Activated CD8-positive, alpha-beta memory T cell treated with anti-CD3 and anti-CD28 coated beads, Interleukin-2, amount 50 U/mL, for 1 hour (primary cell): ENCODE measurements around the gene FAM83B.
"Not testable (repeated sequence)": the region's sequence is repeated elsewhere in the genome, so short reads cannot be mapped to it uniquely, and the experiment has no call there.

Experiments
- DNase-seq: peaks from one replicate; pipeline ENCODE4 v3.0.0-alpha.2; 2020; ENCODE audit errors: extremely low read depth

The FAM83B gene

GRCh38 chr6:54846243-54846856 lies at the start of gene FAM83B:
FAM83B (plus strand) TSS chr6:54846771; CDS start chr6:54870247, 23,476 bp downstream.
- no peak for DNase-seq

DNA sequence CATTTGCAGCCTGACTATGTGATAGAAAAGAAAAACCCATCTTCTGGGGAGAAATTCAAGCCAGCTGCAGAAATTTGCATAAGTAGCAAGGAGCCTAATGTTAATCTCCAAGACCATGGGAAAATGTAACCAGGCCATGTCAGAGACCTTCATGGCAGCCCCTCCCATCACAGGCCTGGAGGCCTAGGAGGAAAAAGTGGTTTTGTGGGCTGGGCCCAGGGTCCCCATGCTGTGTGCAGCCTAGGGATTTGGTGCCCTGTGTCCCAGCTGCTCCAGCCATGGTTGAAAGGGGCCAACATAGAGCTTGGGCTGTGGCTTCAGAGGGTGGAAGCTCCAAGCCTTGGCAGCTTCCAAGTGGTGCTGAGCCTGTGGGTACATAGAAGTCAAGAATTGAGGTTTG lies 49.7 kb upstream of the FAM83B start:
- not testable (repeated sequence) for DNase-seq

GRCh38 chr6:54800050-54800600 lies 46.4 kb upstream of the FAM83B start:
- no peak for DNase-seq

- no peak for DNase-seq
Measured at GRCh38 chr6:54801244-54801643, 45.3 kb upstream of the FAM83B start.

DNA sequence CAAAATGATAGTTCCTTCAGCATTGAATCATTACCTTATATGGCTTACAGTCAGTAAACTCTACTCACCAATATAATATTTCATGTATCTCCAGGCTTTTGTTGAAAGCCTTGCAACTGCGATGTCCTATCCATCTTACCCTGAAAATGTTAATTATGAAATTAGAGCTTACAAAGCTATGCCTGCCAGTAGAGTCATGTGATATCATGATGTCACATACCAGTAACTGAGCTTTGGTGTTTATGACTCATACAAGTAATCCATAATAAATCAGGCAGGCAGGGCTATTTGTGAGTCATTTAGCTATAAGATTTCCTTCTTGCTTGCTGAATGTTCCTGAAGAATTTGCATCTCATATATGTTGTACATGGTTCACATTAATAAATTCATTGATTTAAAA lies 44.9 kb upstream of the FAM83B start:
- DNase-seq, result no peak

DNA sequence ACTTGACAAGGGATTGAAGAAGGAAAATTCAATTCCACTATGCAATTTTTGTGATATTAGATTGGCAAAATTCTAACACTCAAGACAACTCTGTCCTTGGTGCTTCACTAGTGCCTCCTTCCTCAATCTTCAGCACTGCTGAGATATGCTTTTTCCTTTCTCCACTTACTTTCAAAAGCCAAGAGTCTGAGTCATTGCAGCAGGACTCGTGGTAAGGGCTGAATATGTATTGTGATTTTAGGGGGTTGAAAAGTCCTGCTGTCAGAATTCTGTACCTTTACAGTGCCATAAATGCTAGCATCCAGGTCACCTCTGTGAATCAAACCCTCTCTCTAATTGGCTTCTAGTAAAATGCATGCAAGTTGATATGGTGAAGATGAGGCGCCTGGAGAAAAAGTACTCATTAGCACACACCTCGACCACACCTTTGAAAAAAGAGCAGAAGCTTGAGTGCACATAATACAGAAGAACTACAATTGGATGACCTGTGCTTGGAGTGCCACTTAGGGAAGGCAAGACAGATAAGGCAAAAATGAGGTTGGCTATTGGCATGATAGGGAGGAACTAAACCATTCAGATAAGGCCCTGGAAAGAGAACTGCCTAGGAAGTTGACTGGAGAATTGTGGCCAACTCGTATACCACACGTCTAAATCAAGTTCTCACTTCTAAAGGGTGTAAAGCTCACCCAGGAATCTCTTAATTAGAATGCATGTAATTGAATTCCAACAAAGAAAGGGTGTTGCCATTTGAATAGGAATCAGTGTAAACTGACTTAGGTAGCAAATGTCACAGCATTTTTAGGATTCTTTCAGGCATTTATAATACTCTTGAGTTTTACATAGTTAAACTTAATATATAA lies 43.6 kb upstream of the FAM83B start:
- no peak for DNase-seq

GRCh38 chr6:54805077-54805476 lies 41.5 kb upstream of the FAM83B start:
- no peak for DNase-seq

DNA sequence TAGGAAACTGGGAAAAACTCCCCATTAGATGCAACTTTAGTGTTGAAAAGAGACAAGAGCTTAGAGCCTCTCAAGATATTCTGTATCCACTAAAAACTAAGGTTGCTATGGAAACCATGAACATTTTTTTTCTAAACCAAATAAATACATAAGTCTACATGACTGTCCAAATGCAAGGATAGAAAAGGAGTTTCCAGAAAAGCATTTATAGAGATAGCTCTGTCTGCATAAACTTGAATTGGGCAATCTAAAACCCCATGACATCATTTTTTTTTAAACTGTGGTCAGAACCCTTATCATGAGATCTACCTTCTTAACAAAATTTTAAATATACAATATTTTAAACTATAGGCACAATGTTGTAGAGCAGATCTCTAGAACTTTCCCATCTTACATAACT lies 36.4 kb upstream of the FAM83B start:
- no peak for DNase-seq

DNA sequence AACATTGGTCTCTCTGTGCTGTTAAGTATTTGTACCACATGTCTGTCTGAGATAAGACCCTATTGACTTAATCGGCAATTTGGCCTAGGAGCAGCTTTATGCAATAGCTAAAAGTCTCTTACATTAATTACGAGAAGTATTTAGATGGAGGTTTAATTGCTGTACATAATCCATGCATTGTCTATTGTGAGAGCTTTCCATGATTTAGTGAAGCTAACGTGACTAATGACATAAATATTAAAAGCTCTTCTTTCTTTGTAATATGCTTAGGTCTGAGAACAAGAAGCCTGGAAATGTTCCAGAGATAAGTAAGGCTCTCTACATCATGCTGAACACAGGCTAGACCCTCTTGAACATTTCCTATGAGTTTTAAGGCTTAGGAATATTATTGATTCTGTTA lies 32.7 kb upstream of the FAM83B start:
- no peak for DNase-seq

GRCh38 chr6:54817236-54817635 lies 29.3 kb upstream of the FAM83B start:
- DNase-seq, result no peak

DNA sequence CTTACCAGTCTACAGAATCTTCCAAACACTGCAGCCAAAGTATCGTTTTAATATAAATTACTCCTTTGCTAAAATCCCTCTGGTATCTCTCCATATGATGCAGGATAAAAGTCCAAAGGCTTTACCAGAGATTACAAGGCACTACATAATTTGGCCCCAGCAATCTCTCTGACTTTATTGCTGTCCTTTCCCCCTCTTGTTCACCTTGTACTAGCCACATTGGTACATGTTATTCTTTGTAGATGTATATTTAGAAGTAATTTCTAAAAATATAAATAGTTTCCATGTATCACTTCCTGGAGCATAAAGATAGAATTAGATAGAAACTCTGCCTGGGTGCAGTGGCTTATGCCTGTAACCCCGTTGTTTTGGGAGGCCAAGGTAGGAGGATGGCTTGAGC lies 28.7 kb upstream of the FAM83B start:
- no peak for DNase-seq

GRCh38 chr6:54824225-54824624 lies 22.3 kb upstream of the FAM83B start:
- DNase-seq, result not testable (repeated sequence)

DNA sequence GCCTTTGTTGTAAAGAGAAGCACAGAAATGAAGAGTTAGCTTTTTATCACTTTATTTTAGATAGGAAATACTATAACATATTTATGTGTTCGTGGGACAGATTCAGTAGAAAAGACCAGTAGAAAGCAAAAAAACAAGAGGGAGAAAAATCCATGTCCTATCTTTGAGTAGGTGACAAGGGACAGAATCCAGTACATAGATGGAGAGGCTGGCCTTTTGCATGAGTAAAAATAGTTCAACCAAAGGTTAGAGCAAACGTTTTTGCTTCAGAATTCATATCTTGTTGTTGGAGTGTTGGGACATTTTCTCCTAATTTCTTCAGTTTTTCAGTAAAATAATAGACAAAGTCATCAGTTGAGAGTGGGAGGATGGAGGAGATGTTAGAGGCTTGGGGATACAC lies 19.6 kb upstream of the FAM83B start:
- DNase-seq, result no peak

DNA sequence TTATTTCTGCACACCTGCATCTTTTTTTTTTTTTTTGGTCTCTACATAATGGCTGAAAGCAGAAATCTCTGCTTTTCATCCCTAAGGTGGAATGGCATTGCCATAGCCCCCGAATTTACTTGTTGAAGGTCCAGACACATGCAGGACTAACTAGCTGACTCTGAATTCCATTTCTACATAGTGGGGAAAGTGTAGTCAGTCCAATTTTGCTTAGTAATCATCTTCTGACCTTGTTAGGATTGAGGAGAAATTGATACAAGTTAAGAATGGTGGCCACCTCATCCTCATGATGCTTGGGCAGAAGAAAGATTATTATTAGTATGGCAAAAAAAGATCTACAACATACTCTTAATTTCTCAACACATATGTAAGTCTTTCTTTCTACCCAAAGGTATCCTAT lies 16.4 kb upstream of the FAM83B start:
- no peak for DNase-seq

GRCh38 chr6:54835176-54835575 lies 11.4 kb upstream of the FAM83B start:
- DNase-seq, result no peak

DNA sequence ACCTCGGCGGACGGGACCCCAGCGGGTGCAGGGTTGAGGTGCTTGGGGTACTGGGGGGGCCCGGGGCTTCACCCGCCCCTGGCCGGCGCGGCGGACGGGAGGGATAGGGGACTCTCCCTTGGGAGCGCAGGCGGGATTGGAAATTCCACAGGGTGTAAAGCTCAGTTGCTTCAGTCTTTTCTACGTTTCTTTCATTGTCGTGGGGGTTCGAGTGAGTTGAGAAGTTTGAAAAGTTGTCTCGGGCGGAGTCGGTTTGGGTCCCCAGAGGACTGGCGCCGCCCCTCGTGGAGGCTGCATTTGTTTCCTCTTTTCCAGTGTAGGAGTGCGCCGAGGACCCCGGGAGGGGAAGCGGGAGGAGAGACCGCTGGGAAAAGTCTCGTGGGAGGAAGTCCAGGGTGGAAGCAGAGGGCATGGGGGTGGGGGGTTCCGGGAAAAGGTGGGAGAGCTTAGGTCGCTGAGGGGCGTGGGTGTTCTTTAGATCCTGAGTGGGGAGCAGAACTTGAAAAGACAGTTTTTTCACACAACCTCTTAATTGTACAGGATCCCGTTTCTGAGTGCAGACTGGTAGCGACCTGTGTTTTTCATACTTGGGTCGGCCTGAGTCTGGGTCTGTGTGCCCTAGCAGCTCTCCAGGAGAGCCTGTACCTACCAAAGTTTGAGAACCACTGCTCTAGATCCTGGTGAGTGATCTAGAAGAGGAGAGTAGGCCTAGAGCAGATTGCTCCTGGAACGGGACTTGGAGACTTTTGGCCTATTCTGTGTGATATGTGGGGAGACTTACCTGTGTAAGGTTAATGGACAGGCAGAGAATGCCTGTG lies 495 bp downstream of the FAM83B start:
- DNase-seq, result no peak

DNA sequence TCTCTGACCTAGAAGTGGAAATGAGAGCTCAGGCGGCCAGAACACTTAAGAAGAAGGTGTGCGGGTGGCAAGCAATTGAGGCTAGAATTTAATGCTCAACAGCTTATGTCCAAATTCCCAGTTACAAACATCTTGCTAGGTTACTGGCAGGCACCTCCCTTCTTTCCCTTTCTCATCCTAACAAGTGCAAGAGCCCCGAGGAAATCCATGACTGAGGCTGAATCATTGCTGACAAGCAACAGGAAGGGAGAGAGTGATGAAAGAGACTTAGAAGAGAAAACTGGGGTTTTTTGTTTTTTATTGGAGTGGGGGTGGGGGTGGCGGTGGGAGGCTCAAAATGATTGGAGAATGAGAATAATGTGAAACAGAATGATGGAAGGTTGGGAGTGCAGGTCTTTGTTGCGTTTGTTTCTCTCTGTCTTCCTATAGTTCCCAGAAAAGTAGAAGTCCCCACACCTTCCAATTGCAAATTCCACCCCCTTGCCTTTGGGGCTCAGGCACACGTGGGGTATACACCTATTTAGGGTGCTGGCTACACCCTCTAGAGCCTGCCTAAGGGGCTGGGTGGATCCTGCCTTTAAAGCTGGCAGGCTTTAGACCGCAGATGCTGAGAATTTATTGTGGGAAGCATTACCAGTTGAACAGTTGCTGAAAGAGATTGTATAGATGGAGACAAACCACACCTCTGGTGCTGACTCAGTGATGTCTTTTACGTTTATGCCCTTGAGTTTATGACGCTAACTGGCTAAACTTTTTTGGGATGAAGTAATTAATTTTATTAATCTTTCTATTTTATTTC lies 1.4 kb downstream of the FAM83B start:
- no peak for DNase-seq

DNA sequence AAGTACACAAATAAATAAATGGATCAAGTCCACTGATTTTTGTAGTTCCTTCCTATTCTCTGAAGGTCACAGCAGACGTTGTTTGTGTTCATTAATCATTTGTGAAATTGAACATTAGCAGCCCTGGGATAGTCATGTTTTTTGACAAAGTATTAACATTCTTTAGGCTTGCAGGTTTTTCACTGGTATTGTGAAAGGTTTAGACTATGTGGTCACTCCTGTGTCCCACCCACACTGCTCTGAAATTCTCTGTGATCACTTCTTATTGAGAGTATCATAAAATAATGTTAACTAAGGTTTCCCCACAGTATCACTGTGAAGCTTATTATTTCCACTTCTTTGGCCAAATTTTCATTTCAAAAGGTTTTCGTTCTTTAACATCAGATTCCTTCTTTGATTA lies 3.5 kb downstream of the FAM83B start:
- DNase-seq, result no peak

GRCh38 chr6:54856129-54856528 lies 9.6 kb downstream of the FAM83B start:
- DNase-seq, result no peak

DNA sequence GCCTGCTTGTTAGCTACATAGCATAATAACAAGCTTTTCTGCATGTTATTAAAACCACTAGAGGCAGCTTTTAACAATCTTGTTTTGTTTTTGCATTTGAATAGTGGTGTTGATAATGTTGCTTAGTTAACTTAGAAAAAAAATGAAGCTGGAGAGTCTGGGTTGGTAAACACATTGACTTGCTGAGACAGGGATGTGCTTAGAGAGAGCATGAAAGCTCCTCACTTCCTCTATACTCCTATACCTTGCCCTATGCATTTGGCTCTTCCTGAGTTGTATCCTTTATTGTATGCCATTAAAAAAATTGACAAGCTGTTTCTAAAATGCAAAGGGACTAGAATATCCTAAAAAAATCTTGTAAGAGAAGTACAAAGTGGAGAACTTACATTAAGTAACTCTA lies 13.6 kb downstream of the FAM83B start:
- DNase-seq, result no peak

GRCh38 chr6:54860739-54861138 lies 14.2 kb downstream of the FAM83B start:
- DNase-seq, result no peak
